A673 (cell line): Measurements from ENCODE around the gene C8A. TPM values are rescaled to one million over a fixed set of nuclear protein-coding genes. Genes with fewer than 3 reads are reported as not detected.

Source experiments
- BruUV-seq: library from RNA; stranded (reverse); fragments of 400-500 nt; replicated peaks from 2 replicates; lab custom pipeline; 2021; lab: Mats Ljungman, UMichigan
- CTCF ChIA-PET: fragments of 300-600 bp; sonication (Branson Sonifier 250); formaldehyde crosslinking; loops from one replicate; lab custom pipeline; 2022; ENCODE audit warnings: antibody characterized with exemption; lab: Charles Lee
- POLR2A ChIA-PET: fragments of 300-600 bp; sonication (Branson Sonifier 250); formaldehyde crosslinking; loops from one replicate; lab custom pipeline; 2022; ENCODE audit warnings: antibody characterized with exemption; ENCODE audit not compliant: low non-redundant PET; lab: Charles Lee
- DNase-seq: peaks from one replicate; pipeline ENCODE4 v3.0.0-alpha.2; 2015; ENCODE audit warnings: low spot score
- H3K27ac ChIP-seq: fragments of 200-600 bp; sonication (generic); 2 replicates; pipeline ENCODE4 v1.5.1; 2016; ENCODE audit warnings: mixed run types, low read depth, mild to moderate bottlenecking, mixed read lengths, antibody characterized with exemption, low read length; ENCODE audit not compliant: poor library complexity, severe bottlenecking
- H3K27me3 ChIP-seq: fragments of 200-600 bp; sonication (generic); replicated peaks from 2 replicates; pipeline ENCODE4 v1.6.1; 2017; ENCODE audit warnings: mixed run types, low read depth, mild to moderate bottlenecking, mixed read lengths, antibody characterized with exemption, low read length; ENCODE audit not compliant: insufficient read depth, poor library complexity
- H3K36me3 ChIP-seq: fragments of 200-600 bp; sonication (generic); 2 replicates; pipeline ENCODE4 v1.6.1; 2016; ENCODE audit warnings: mixed run types, mild to moderate bottlenecking, mixed read lengths, antibody characterized with exemption, low read length; ENCODE audit not compliant: insufficient read depth, poor library complexity, severe bottlenecking
- H3K4me1 ChIP-seq: fragments of 200-600 bp; sonication (generic); 2 replicates; pipeline ENCODE4 v1.6.1; 2017; ENCODE audit warnings: mixed run types, mild to moderate bottlenecking, mixed read lengths, antibody characterized with exemption, low read length; ENCODE audit not compliant: insufficient read depth, poor library complexity, severe bottlenecking
- H3K4me3 ChIP-seq: fragments of 200-600 bp; sonication (generic); 2 replicates; pipeline ENCODE4 v1.5.1; 2016; ENCODE audit warnings: low read depth, mixed run types, mild to moderate bottlenecking, mixed read lengths, low read length; ENCODE audit not compliant: poor library complexity, severe bottlenecking
- H3K9me3 ChIP-seq: fragments of 200-600 bp; sonication (generic); 2 replicates; pipeline ENCODE4 v1.6.1; 2016; ENCODE audit warnings: mixed run types, low read depth, mild to moderate bottlenecking, mixed read lengths, antibody characterized with exemption, low read length; ENCODE audit not compliant: poor library complexity, severe bottlenecking
- EZH2 ChIP-seq: fragments of 200-600 bp; sonication (generic); IDR thresholded peaks from 2 replicates; pipeline ENCODE4 v1.6.1; 2017; ENCODE audit warnings: borderline replicate concordance, low read depth, mild to moderate bottlenecking, mixed read lengths, antibody characterized with exemption, low read length; ENCODE audit not compliant: poor library complexity, severe bottlenecking
- intact Hi-C: fragments of 100-400 bp; cut with micrococcal nuclease; formaldehyde crosslinking; loops from one replicate; pipeline ENCODE4 v1.10.0; 2022; ENCODE audit not compliant: unreplicated experiment
- total RNA-seq: library from RNA; stranded (reverse); gene quantifications from 2 replicates; pipeline ENCODE4 v1.2.3, GENCODE V29; 2021
- TF ChIP-seq, protein P1 (sequence below): fragments of 300-800, 200-600 bp; sonication (generic); conservative IDR thresholded peaks from 2 replicates; pipeline ENCODE4 v1.5.1; 2017; ENCODE audit warnings: low read depth, mild to moderate bottlenecking, antibody characterized with exemption, low read length, moderate library complexity, mixed read lengths

The C8A gene
- total RNA-seq, 1 experiment from 2014 or later: not detected

GRCh38 chr1:56965916-56966697, 111.5 kb downstream of the C8A start, which contains the start of gene C8B:
TSS of gene C8B (minus strand) at chr1:56966015. CDS start at chr1:56965948, 67 bp downstream.
- POLR2A ChIA-PET: no interaction called here
- no peak for TF ChIP-seq EZH2
- TF ChIP-seq, protein P1, sequence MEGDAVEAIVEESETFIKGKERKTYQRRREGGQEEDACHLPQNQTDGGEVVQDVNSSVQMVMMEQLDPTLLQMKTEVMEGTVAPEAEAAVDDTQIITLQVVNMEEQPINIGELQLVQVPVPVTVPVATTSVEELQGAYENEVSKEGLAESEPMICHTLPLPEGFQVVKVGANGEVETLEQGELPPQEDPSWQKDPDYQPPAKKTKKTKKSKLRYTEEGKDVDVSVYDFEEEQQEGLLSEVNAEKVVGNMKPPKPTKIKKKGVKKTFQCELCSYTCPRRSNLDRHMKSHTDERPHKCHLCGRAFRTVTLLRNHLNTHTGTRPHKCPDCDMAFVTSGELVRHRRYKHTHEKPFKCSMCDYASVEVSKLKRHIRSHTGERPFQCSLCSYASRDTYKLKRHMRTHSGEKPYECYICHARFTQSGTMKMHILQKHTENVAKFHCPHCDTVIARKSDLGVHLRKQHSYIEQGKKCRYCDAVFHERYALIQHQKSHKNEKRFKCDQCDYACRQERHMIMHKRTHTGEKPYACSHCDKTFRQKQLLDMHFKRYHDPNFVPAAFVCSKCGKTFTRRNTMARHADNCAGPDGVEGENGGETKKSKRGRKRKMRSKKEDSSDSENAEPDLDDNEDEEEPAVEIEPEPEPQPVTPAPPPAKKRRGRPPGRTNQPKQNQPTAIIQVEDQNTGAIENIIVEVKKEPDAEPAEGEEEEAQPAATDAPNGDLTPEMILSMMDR: no peak
- Histone ChIP-seq H3K4me3 (no peak within 1 kb of the TSS), H3K36me3 (no peaks in the 10 kb centered on the region), H3K27ac (no peak within 1 kb of the TSS), H3K9me3 (no peaks in the 10 kb centered on the region), H3K27me3 (no peaks in the 10 kb centered on the region), H3K4me1 (peaks cover 5% of the 10 kb centered on the region)
- DNase-seq: no peak
- no TSS peak for BruUV-seq
- intact Hi-C loops: no loop called here
- CTCF ChIA-PET: no interaction called here

- no TSS peak for BruUV-seq
- TF ChIP-seq, protein P1: no peak
- no peak for TF ChIP-seq EZH2
- H3K27me3 ChIP-seq: no peaks in the 10 kb centered on the region
- peaks cover 5% of the 10 kb centered on the region for H3K4me1 ChIP-seq
- intact Hi-C loops: no loop called here
- DNase-seq: no peak
- CTCF ChIA-PET: no interaction called here
- no peak overlapping the region for H3K27ac ChIP-seq
- H3K36me3 ChIP-seq: no peaks in the 10 kb centered on the region
- no peak overlapping the region for H3K4me3 ChIP-seq
- no peaks in the 10 kb centered on the region for H3K9me3 ChIP-seq
- POLR2A ChIA-PET: no interaction called here
Measured at GRCh38 chr1:56966698-56966999, 112.1 kb downstream of the C8A start.

DNA sequence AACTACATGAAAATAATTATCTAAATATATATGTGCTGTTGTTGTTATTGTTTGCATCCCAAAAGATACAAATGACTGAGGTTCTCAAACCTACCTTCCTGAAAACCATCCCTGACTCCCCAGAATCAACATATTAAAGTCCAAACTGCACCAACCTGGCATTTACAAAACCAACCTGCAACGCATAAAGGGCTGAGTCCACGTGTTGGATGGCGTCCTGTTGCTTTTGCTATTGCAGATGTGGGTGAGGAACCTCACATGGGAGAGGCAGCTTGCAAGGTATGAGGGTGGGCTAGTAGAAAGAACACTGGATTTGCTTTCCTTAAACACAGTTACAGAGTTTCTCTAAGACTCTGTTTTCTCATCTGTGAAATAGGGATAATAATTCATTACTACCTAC, 112.8 kb downstream of the C8A start:
- Histone ChIP-seq H3K9me3 (no peaks in the 10 kb centered on the region), H3K27me3 (no peaks in the 10 kb centered on the region), H3K36me3 (no peaks in the 10 kb centered on the region), H3K4me3 (no peak overlapping the region), H3K27ac (no peak overlapping the region), H3K4me1 (peaks cover 5% of the 10 kb centered on the region)
- ChIA-PET POLR2A (no interaction called here), CTCF (no interaction called here)
- intact Hi-C loops: no loop called here
- TF ChIP-seq EZH2: no peak
- TF ChIP-seq, protein P1: no peak
- BruUV-seq: no TSS peak
- no peak for DNase-seq

Other genes with a start within 250 kb of the C8A start
- 0.11 and 0.20 TPM in 2 replicates for gene PRKAA2, start 209.5 kb upstream of the C8A start, total RNA-seq
- 0.47 TPM in 1 of 2 replicates, not detected in the other for gene FYB2, start 35.4 kb upstream of the C8A start, total RNA-seq
- gene C8B, start 111.2 kb downstream of the C8A start, total RNA-seq: 0.39 TPM in 1 of 2 replicates, not detected in the other